Measurements from ENCODE around the gene FAAP100.
"Not testable (repeated sequence)": the region's sequence is repeated elsewhere in the genome, so short reads cannot be mapped to it uniquely, and the experiment has no call there.

The FAAP100 gene

GRCh38 chr17:81537343-81537855 lies 14.8 kb downstream of the FAAP100 start:
- DNase-seq, result no peak

- no peak for DNase-seq
Measured at GRCh38 chr17:81536299-81537290, 15.6 kb downstream of the FAAP100 start.

- DNase-seq, result no peak
Measured at GRCh38 chr17:81535480-81536298, 16.5 kb downstream of the FAAP100 start.

- DNase-seq, result no peak
Measured at GRCh38 chr17:81535007-81535328, 17.2 kb downstream of the FAAP100 start.

GRCh38 chr17:81534157-81535006 lies 17.8 kb downstream of the FAAP100 start:
- DNase-seq, result no peak

GRCh38 chr17:81533339-81534141 lies 18.6 kb downstream of the FAAP100 start:
- no peak for DNase-seq

- DNase-seq, result no peak
Measured at GRCh38 chr17:81532490-81533287, 19.5 kb downstream of the FAAP100 start.

GRCh38 chr17:81531998-81532404 lies 20.2 kb downstream of the FAAP100 start:
- DNase-seq, result not testable (repeated sequence)

- DNase-seq, result not testable (repeated sequence)
Measured at GRCh38 chr17:81531013-81531412, 21.1 kb downstream of the FAAP100 start.

GRCh38 chr17:81529437-81529803 lies 22.7 kb downstream of the FAAP100 start:
- DNase-seq, result no peak

- no peak for DNase-seq
Measured at GRCh38 chr17:81528651-81529436, 23.3 kb downstream of the FAAP100 start.

- DNase-seq, result no peak
Measured at GRCh38 chr17:81528384-81528650, 23.8 kb downstream of the FAAP100 start.

GRCh38 chr17:81527591-81528383 lies 24.4 kb downstream of the FAAP100 start, which contains the start of gene FSCN2:
TSS of gene FSCN2 (plus strand) at chr17:81528377. CDS start at chr17:81528532, 155 bp downstream.
- no peak for DNase-seq

GRCh38 chr17:81526662-81527571 lies 25.2 kb downstream of the FAAP100 start:
- no peak for DNase-seq

- no peak for DNase-seq
Measured at GRCh38 chr17:81524865-81525159, 27.3 kb downstream of the FAAP100 start.

- no peak for DNase-seq
Measured at GRCh38 chr17:81524039-81524864, 27.9 kb downstream of the FAAP100 start.

- no peak for DNase-seq
Measured at GRCh38 chr17:81523402-81524038, 28.6 kb downstream of the FAAP100 start.

All from hippocampal formation (tissue), 2 donors.